ENCODE results near the gene SAFB. TPM values are rescaled to one million over a fixed set of nuclear protein-coding genes. Genes with fewer than 3 reads are reported as not detected.

The SAFB gene
- total and polyA plus RNA-seq, 2 of the 13 experiments (the other 11 are each of a cell fraction or from before 2014, with no cell fraction given): 21.0 to 28.4 TPM

DNA sequence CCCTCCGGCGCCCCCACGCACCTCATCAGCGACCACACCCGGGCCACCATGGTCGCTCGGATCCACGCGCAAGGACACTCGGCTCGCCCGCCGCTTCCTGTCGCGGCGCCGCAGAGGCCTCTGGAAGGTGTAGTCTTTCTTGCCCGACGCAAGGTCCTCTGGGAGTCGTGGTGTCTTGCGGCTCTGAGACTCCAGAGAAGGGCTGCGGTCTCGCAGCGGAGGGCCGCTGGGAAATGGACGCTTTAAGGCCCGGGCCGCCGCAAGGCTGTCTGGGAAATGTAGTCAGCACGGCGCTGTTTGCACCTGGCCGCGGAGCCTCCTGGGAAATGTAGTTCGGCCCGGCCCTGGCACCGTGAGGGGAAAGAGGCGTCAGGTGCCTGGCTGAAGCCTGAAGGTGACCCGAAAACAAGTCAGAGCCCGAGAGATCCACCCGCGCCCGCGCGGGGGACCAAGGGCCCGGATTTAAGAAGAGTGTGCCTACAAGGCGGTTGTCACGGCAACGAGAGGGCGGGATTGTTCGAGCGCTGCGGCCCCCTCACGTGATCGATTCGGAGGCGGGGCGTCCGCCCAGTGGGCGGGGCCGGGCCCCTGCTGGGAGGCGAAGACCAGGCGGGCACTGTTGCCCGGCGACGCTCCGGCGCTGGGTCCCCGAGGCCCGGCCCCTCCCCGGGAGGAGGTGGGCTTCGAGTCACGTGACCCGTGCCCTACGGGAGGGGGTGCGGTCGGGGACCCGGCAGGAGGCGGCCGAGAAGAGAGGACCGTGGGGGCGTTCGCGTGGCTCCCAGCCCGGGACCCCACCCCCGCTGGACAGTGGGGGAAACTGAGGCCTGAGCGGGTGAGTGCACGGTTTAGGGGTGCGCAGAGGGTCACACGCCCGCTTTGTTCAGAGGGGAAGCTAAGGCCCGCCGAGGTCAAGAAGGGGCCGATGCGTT is 57.8 kb downstream of the SAFB start, which contains the start of the genes HSD11B1L and MICOS13 (continued):
- 0 out of 2 replicates have a peak, but pooled peaks have one; percentile 22 for TF ChIP-seq UBTF (CRISPR knock-in tag; IDR thresholded peaks at IDR 0.05)
- TF ChIP-seq KDM6A (CRISPR knock-in tag; IDR thresholded peaks at IDR 0.05; ENCODE audit: low read depth): no peak
- 0 out of 2 replicates have a peak, but pooled peaks have one; percentile 23 for TF ChIP-seq MIXL1 (CRISPR knock-in tag; IDR thresholded peaks at IDR 0.05)
- TF ChIP-seq CBX2 (IDR thresholded peaks at IDR 0.05; ENCODE audit: low read depth, low read length): no peak
- TF ChIP-seq CBX2 (CRISPR knock-in tag; IDR thresholded peaks at IDR 0.05; ENCODE audit: low read depth): no peak
- TF ChIP-seq GRHL1 (CRISPR knock-in tag; conservative IDR thresholded peaks at IDR 0.05): no peak
- no peak for TF ChIP-seq ZNF841 (CRISPR knock-in tag; IDR thresholded peaks at IDR 0.05; ENCODE audit: borderline replicate concordance)
- TF ChIP-seq, protein P1, sequence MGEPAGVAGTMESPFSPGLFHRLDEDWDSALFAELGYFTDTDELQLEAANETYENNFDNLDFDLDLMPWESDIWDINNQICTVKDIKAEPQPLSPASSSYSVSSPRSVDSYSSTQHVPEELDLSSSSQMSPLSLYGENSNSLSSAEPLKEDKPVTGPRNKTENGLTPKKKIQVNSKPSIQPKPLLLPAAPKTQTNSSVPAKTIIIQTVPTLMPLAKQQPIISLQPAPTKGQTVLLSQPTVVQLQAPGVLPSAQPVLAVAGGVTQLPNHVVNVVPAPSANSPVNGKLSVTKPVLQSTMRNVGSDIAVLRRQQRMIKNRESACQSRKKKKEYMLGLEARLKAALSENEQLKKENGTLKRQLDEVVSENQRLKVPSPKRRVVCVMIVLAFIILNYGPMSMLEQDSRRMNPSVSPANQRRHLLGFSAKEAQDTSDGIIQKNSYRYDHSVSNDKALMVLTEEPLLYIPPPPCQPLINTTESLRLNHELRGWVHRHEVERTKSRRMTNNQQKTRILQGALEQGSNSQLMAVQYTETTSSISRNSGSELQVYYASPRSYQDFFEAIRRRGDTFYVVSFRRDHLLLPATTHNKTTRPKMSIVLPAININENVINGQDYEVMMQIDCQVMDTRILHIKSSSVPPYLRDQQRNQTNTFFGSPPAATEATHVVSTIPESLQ (CRISPR knock-in tag; conservative IDR thresholded peaks at IDR 0.05): no peak
- TF ChIP-seq ZNF879 (CRISPR knock-in tag; IDR thresholded peaks at IDR 0.05): no peak
- no peak for TF ChIP-seq ZBTB2 (CRISPR knock-in tag; IDR thresholded peaks at IDR 0.05; ENCODE audit: low read depth)
- TF ChIP-seq KDM1A (CRISPR knock-in tag; IDR thresholded peaks at IDR 0.05): no peak
- TF ChIP-seq, protein P2, sequence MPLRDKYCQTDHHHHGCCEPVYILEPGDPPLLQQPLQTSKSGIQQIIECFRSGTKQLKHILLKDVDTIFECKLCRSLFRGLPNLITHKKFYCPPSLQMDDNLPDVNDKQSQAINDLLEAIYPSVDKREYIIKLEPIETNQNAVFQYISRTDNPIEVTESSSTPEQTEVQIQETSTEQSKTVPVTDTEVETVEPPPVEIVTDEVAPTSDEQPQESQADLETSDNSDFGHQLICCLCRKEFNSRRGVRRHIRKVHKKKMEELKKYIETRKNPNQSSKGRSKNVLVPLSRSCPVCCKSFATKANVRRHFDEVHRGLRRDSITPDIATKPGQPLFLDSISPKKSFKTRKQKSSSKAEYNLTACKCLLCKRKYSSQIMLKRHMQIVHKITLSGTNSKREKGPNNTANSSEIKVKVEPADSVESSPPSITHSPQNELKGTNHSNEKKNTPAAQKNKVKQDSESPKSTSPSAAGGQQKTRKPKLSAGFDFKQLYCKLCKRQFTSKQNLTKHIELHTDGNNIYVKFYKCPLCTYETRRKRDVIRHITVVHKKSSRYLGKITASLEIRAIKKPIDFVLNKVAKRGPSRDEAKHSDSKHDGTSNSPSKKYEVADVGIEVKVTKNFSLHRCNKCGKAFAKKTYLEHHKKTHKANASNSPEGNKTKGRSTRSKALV (CRISPR knock-in tag; IDR thresholded peaks at IDR 0.05): no peak; the same call in 1 of the 2 replicates
- TF ChIP-seq, protein P3, sequence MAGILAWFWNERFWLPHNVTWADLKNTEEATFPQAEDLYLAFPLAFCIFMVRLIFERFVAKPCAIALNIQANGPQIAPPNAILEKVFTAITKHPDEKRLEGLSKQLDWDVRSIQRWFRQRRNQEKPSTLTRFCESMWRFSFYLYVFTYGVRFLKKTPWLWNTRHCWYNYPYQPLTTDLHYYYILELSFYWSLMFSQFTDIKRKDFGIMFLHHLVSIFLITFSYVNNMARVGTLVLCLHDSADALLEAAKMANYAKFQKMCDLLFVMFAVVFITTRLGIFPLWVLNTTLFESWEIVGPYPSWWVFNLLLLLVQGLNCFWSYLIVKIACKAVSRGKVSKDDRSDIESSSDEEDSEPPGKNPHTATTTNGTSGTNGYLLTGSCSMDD (CRISPR knock-in tag; IDR thresholded peaks at IDR 0.05): no peak
- TF ChIP-seq ZNF563 (CRISPR knock-in tag; IDR thresholded peaks at IDR 0.05): peak; percentile 60; the same call in 1 of the 2 replicates
- TF ChIP-seq NR3C1 (CRISPR knock-in tag; IDR thresholded peaks at IDR 0.05): no peak
- TF ChIP-seq, protein P4, sequence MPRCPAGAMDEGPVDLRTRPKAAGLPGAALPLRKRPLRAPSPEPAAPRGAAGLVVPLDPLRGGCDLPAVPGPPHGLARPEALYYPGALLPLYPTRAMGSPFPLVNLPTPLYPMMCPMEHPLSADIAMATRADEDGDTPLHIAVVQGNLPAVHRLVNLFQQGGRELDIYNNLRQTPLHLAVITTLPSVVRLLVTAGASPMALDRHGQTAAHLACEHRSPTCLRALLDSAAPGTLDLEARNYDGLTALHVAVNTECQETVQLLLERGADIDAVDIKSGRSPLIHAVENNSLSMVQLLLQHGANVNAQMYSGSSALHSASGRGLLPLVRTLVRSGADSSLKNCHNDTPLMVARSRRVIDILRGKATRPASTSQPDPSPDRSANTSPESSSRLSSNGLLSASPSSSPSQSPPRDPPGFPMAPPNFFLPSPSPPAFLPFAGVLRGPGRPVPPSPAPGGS (CRISPR knock-in tag; IDR thresholded peaks at IDR 0.05): peak; percentile 48; the same call in 1 of the 2 replicates
